Jurkat, Clone E6-1 (cell line): ENCODE data around the gene PFN4.
"Not testable (repeated sequence)": the region's sequence is repeated elsewhere in the genome, so short reads cannot be mapped to it uniquely, and the experiment has no call there.

Source experiments
- DNase-seq: peaks from one replicate; pipeline ENCODE4 v3.0.0-alpha.2; 2011; ENCODE audit warnings: low read depth, low spot score
- H3K4me3 ChIP-seq: 2 replicates; pipeline ENCODE4 v1.5.1; 2011; ENCODE audit warnings: mild to moderate bottlenecking, low read length, control low read depth, moderate library complexity

PFN4 gene

GRCh38 chr2:24117902-24118301 lies 5.2 kb downstream of the PFN4 start:
- DNase-seq, result no peak
- H3K4me3 ChIP-seq, result no peak overlapping the region

- no peak for DNase-seq
- H3K4me3 ChIP-seq, result no peak overlapping the region
Measured at GRCh38 chr2:24115057-24115456, 8.1 kb downstream of the PFN4 start.

- no peak overlapping the region for H3K4me3 ChIP-seq
- no peak for DNase-seq
Measured at GRCh38 chr2:24111407-24111901, 11.7 kb downstream of the PFN4 start.

GRCh38 chr2:24110660-24111303 lies 12.4 kb downstream of the PFN4 start:
- no peak overlapping the region for H3K4me3 ChIP-seq
- no peak for DNase-seq

- not testable (repeated sequence) for DNase-seq, H3K4me3 ChIP-seq
Measured at GRCh38 chr2:24109431-24109830, 13.7 kb downstream of the PFN4 start.

GRCh38 chr2:24107336-24107735 lies 15.8 kb downstream of the PFN4 start:
- no peak for DNase-seq
- no peak overlapping the region for H3K4me3 ChIP-seq

- no peak overlapping the region for H3K4me3 ChIP-seq
- no peak for DNase-seq
Measured at GRCh38 chr2:24106786-24107185, 16.3 kb downstream of the PFN4 start.

- DNase-seq, result no peak
- no peak overlapping the region for H3K4me3 ChIP-seq
Measured at GRCh38 chr2:24105816-24106215, 17.3 kb downstream of the PFN4 start.

GRCh38 chr2:24104906-24105305 lies 18.2 kb downstream of the PFN4 start:
- no peak for DNase-seq
- no peak overlapping the region for H3K4me3 ChIP-seq

GRCh38 chr2:24104110-24104650 lies 19.0 kb downstream of the PFN4 start:
- H3K4me3 ChIP-seq, result no peak overlapping the region
- no peak for DNase-seq

- H3K4me3 ChIP-seq, result no peak overlapping the region
- no peak for DNase-seq
Measured at GRCh38 chr2:24102677-24103076, 20.5 kb downstream of the PFN4 start.

GRCh38 chr2:24101992-24102391 lies 21.1 kb downstream of the PFN4 start:
- DNase-seq, result no peak
- no peak overlapping the region for H3K4me3 ChIP-seq

- H3K4me3 ChIP-seq, DNase-seq: not testable (repeated sequence)
Measured at GRCh38 chr2:24100732-24101131, 22.4 kb downstream of the PFN4 start.

- not testable (repeated sequence) for DNase-seq, H3K4me3 ChIP-seq
Measured at GRCh38 chr2:24095171-24095677, 27.9 kb downstream of the PFN4 start.

- not testable (repeated sequence) for H3K4me3 ChIP-seq, DNase-seq
Measured at GRCh38 chr2:24093270-24093669, 29.9 kb downstream of the PFN4 start.

- DNase-seq, result no peak
- H3K4me3 ChIP-seq, result no peak overlapping the region
Measured at GRCh38 chr2:24088821-24089359, 34.2 kb downstream of the PFN4 start.

GRCh38 chr2:24087032-24087431 lies 36.1 kb downstream of the PFN4 start:
- H3K4me3 ChIP-seq, result no peak overlapping the region
- DNase-seq, result no peak

- no peak overlapping the region for H3K4me3 ChIP-seq
- no peak for DNase-seq
Measured at GRCh38 chr2:24086241-24086640, 36.9 kb downstream of the PFN4 start.

- peak overlapping the region; percentile 75; the same call in 1 of the 2 replicates for H3K4me3 ChIP-seq
- no peak for DNase-seq
Measured at GRCh38 chr2:24085200-24085489, 38.0 kb downstream of the PFN4 start.

- H3K4me3 ChIP-seq, result peak within 1 kb of the TSS; percentile 75
- DNase-seq, result peak; percentile 54
Measured at GRCh38 chr2:24084386-24085199, 38.5 kb downstream of the PFN4 start, which contains the start of gene TP53I3. TSS of gene TP53I3 (minus strand) at chr2:24084834. CDS start at chr2:24084326, 508 bp downstream.
